Measurements from ENCODE around the gene ROR2. TPM values are rescaled to one million over a fixed set of nuclear protein-coding genes. Genes with fewer than 3 reads are reported as not detected.
A peak's percentile ranks its signal among the peaks of the same experiment; 100 is the strongest.

The ROR2 gene
- total and polyA plus RNA-seq, 4 donors = 2.7 to 32.3 (median 9.2) TPM

DNA sequence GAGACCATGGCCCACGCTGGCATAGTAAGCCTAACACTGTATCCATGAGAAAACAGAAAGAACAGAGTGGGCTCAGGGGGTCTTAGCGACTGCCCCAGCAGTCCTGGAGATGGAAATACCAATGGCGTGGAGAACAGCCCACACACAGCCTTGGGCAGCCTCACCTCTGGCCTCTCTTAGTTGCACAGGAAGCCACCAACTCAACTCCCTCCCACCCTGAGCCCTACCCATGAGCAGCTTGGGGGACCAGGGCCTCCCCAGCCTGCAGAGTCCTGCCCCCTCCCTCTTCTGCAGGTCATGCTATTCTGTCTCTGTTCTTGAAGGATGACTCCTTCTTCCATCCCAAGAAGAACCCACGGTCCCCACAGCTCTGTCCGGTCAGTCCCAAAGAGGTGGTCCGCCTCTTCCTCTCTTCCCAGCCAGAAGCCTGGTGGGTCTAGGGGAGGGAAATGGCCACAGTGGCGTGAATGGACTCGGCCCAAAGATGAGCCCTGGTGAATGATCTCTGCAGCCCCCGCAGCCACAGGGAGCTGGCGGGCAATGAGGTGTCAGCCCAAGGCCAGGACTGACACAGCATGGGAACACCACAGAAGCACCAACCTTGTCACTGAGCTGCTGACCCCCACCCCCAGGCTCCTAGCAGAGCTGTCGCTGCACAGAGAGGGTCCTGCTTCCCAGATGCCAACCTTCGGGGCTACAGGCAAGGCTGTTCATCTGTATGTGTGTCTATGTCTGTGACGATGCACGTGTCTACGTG lies 131.2 kb downstream of the ROR2 start:
- H3K9me3 ChIP-seq (ENCODE audit: control insufficient read depth in 4 of 4, insufficient read depth in 3 of 4, low read length in 3 of 4) = peaks cover 0 to 2% (median 0%) of the 10 kb centered on the region in 4 donors
- peaks cover 0 to 51% (median 8%) of the 10 kb centered on the region in 5 donors for H3K4me1 ChIP-seq (ENCODE audit: control insufficient read depth in 5 of 5, insufficient read depth in 5 of 5, low read length in 5 of 5)
- DNase-seq (no peak), ATAC-seq (ENCODE audit: insufficient read depth, low FRiP score) (no peak)
- H3K36me3 ChIP-seq (ENCODE audit: control insufficient read depth in 4 of 4, insufficient read depth in 4 of 4, low read length in 4 of 4) = no peaks in the 10 kb centered on the region
- peak overlapping the region in 1 of 2 donors; percentile 47 for H3K9ac ChIP-seq (ENCODE audit: insufficient read depth in 1 of 2, low read length in 2 of 2)
- TF ChIP-seq, protein P1, sequence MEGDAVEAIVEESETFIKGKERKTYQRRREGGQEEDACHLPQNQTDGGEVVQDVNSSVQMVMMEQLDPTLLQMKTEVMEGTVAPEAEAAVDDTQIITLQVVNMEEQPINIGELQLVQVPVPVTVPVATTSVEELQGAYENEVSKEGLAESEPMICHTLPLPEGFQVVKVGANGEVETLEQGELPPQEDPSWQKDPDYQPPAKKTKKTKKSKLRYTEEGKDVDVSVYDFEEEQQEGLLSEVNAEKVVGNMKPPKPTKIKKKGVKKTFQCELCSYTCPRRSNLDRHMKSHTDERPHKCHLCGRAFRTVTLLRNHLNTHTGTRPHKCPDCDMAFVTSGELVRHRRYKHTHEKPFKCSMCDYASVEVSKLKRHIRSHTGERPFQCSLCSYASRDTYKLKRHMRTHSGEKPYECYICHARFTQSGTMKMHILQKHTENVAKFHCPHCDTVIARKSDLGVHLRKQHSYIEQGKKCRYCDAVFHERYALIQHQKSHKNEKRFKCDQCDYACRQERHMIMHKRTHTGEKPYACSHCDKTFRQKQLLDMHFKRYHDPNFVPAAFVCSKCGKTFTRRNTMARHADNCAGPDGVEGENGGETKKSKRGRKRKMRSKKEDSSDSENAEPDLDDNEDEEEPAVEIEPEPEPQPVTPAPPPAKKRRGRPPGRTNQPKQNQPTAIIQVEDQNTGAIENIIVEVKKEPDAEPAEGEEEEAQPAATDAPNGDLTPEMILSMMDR (IDR thresholded peaks at IDR 0.05; ENCODE audit: control extremely low read depth, extremely low read depth) = no peak
- H3K27ac ChIP-seq (ENCODE audit: low read depth in 1 of 2, low read length in 1 of 2) = no peak overlapping the region
- no peaks in the 10 kb centered on the region for H3K27me3 ChIP-seq (ENCODE audit: control insufficient read depth in 3 of 3, insufficient read depth in 3 of 3, low read length in 2 of 3)
- WGBS, 2 donors = 87 to 91% methylated on average over 15 of the region's 15 CpGs
- no peak overlapping the region for H3K4me3 ChIP-seq

DNA sequence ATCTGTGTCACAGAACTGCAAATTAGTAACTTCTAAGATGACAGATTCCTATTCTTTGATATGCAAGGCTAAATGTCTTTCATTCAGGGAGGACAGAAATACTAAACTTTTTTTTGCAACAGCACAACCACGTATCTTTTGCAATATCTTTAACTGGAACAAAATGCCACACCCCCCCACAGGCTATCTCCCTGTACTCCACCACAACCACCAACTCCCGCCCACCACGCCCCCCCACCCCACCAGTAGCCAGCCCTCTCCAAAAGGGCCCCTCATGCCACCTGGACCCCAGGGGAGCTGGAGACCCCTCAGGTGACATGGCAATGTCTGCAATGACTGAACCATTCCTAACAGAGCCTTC lies 131.8 kb downstream of the ROR2 start:
- H3K9ac ChIP-seq (ENCODE audit: insufficient read depth in 1 of 2, low read length in 2 of 2) = peak overlapping the region in 1 of 2 donors; percentile 62
- 49 to 53% methylated on average over 3 of the region's 3 CpGs for WGBS, 2 donors
- DNase-seq = no peak
- peaks cover 0 to 2% (median 0%) of the 10 kb centered on the region in 4 donors for H3K9me3 ChIP-seq (ENCODE audit: control insufficient read depth in 4 of 4, insufficient read depth in 3 of 4, low read length in 3 of 4)
- H3K36me3 ChIP-seq (ENCODE audit: control insufficient read depth in 4 of 4, insufficient read depth in 4 of 4, low read length in 4 of 4) = no peaks in the 10 kb centered on the region
- no peak overlapping the region for H3K27ac ChIP-seq (ENCODE audit: low read depth in 1 of 2, low read length in 1 of 2)
- H3K4me1 ChIP-seq (ENCODE audit: control insufficient read depth in 5 of 5, insufficient read depth in 5 of 5, low read length in 5 of 5) = peaks cover 0 to 54% (median 12%) of the 10 kb centered on the region in 5 donors
- TF ChIP-seq, protein P1 (IDR thresholded peaks at IDR 0.05; ENCODE audit: control extremely low read depth, extremely low read depth) = no peak
- ATAC-seq (ENCODE audit: insufficient read depth, low FRiP score) = no peak
- no peaks in the 10 kb centered on the region for H3K27me3 ChIP-seq (ENCODE audit: control insufficient read depth in 3 of 3, insufficient read depth in 3 of 3, low read length in 2 of 3)
- no peak overlapping the region for H3K4me3 ChIP-seq

DNA sequence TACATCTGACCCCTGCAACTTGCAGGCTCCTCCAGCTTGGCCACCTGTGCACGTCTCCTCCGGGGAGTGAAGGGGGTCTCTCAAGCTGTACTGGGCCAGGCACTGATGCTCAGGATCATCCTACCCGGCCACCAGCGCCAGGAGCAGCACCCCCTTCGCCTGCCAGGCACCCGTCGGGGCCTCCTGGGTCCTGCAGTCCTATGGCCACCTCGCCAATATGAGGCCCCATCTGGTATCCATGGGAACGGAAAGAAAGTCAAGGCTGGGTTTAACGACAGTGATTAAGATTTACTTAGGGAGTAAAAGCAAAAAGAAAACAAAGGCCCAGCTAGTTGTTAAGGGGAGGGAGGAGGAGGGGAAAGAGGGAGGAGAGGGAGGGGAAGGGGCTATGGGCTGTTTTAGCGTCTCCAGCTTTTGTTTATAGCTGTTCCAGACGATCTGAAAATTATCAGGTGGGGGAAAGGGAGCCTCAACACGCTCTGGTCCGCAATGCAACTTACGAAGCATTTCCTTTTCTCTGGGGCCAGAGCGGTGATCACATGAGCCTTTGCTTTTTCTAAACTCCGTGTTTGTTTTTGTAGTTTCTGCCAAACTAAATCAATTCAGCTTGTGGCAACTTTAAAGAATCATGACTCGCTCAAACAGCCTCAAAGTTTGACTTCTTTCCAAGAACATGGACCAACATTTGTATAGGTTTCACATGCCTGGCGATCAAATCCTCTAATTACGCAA lies 132.4 kb downstream of the ROR2 start:
- Histone ChIP-seq H3K27me3 (ENCODE audit: control insufficient read depth in 3 of 3, insufficient read depth in 3 of 3, low read length in 2 of 3) (no peaks in the 10 kb centered on the region), H3K4me1 (ENCODE audit: control insufficient read depth in 5 of 5, insufficient read depth in 5 of 5, low read length in 5 of 5) (peaks cover 0 to 60% (median 13%) of the 10 kb centered on the region in 5 donors), H3K36me3 (ENCODE audit: control insufficient read depth in 4 of 4, insufficient read depth in 4 of 4, low read length in 4 of 4) (no peaks in the 10 kb centered on the region), H3K4me3 (no peak overlapping the region), H3K9ac (ENCODE audit: insufficient read depth in 1 of 2, low read length in 2 of 2) (peak overlapping the region; percentile 21 to 75), H3K27ac (ENCODE audit: low read depth in 1 of 2, low read length in 1 of 2) (no peak overlapping the region), H3K9me3 (ENCODE audit: control insufficient read depth in 4 of 4, insufficient read depth in 3 of 4, low read length in 3 of 4) (peaks cover 0 to under 1% (median 0%) of the 10 kb centered on the region in 4 donors)
- peak; percentile 90 to 98 (median 98) for DNase-seq
- TF ChIP-seq, protein P1 (IDR thresholded peaks at IDR 0.05; ENCODE audit: control extremely low read depth, extremely low read depth) = no peak
- 33 to 42% methylated on average over 20 of the region's 20 CpGs for WGBS, 2 donors
- no peak for ATAC-seq (ENCODE audit: insufficient read depth, low FRiP score)

All from lung (tissue), 12 donors.